Endothelial cell of umbilical vein (primary cell): Measurements from ENCODE around the gene HPSE2. TPM values are rescaled to one million over a fixed set of nuclear protein-coding genes. Genes with fewer than 3 reads are reported as not detected.

ENCODE experiments used
- BruUV-seq: library from RNA; stranded (reverse); fragments of 400-500 nt; replicated peaks from 2 replicates; lab custom pipeline; 2021; lab: Mats Ljungman, UMichigan
- CTCF ChIA-PET: fragments of 300-600, 350-600 bp; sonication (Branson Sonifier 250); formaldehyde crosslinking; loops from one replicate; lab custom pipeline; 2021; ENCODE audit warnings: antibody characterized with exemption, inconsistent platforms; lab: Charles Lee
- POLR2A ChIA-PET: fragments of 300-600, 350-600 bp; sonication (Branson Sonifier 250); formaldehyde crosslinking; loops from one replicate; lab custom pipeline; 2021; ENCODE audit warnings: antibody characterized with exemption, inconsistent platforms; lab: Charles Lee
- DNase-seq: peaks from one replicate; pipeline ENCODE4 v3.0.0-alpha.2; 2011; ENCODE audit warnings: low read depth, low spot score
- FAIRE-seq: peaks from 2 replicates; lab custom pipeline; 2011; peaks lifted over from hg19 to GRCh38; lab: Jason Lieb, UNC
- H2AFZ ChIP-seq: 2 replicates; pipeline ENCODE4 v1.6.0; 2012; ENCODE audit warnings: low read depth, low read length, control low read depth, inconsistent platforms
- H3K27ac ChIP-seq: 2 replicates; pipeline ENCODE4 v1.5.1; 2011; ENCODE audit warnings: low read depth, mild to moderate bottlenecking, control low read depth, low read length, moderate library complexity; ENCODE audit not compliant: insufficient read depth
- H3K27me3 ChIP-seq, 2 experiments: 2 replicates each; pipeline versions ENCODE4 v1.6.0 to v1.6.1; 2011; ENCODE audit warnings: low read length in 2 of 2, mixed read lengths in 1 of 2; ENCODE audit not compliant: control insufficient read depth in 2 of 2, insufficient read depth in 2 of 2
- H3K36me3 ChIP-seq, 2 experiments: 2 replicates in 1 of 2; 3 replicates in 1 of 2; pipeline ENCODE4 v1.5.1; 2011; ENCODE audit warnings: low read length in 2 of 2, mild to moderate bottlenecking in 1 of 2, moderate library complexity in 1 of 2; ENCODE audit not compliant: control insufficient read depth in 2 of 2, insufficient read depth in 2 of 2; ENCODE audit errors: extremely low read depth in 1 of 2
- H3K4me1 ChIP-seq: 3 replicates; pipeline ENCODE4 v1.5.1; 2011; ENCODE audit warnings: mild to moderate bottlenecking, low read length; ENCODE audit not compliant: control insufficient read depth, insufficient read depth; ENCODE audit errors: extremely low read depth
- H3K4me2 ChIP-seq: 2 replicates; pipeline ENCODE4 v1.6.1; 2011; ENCODE audit warnings: low read length, control low read depth, mixed read lengths; ENCODE audit not compliant: insufficient read depth
- H3K4me3 ChIP-seq, 3 experiments: fragments of 200-600 bp in 1 of 3; sonication (generic), shearing (Covaris generic) in 1 of 3; replicated peaks in 1 of 3; 2 replicates each; pipeline ENCODE4 v1.5.1; 2011 to 2016; ENCODE audit warnings: control low read depth in 3 of 3, low read length in 3 of 3, mild to moderate bottlenecking in 2 of 3, inconsistent platforms in 1 of 3, low read depth in 1 of 3, moderate library complexity in 1 of 3; ENCODE audit not compliant: insufficient read depth in 1 of 3
- H3K79me2 ChIP-seq: 2 replicates; pipeline ENCODE4 v1.6.0; 2012; ENCODE audit warnings: low read length, inconsistent platforms; ENCODE audit not compliant: control insufficient read depth, insufficient read depth
- H3K9ac ChIP-seq: replicated peaks from 2 replicates; pipeline ENCODE3; 2011; ENCODE audit warnings: low read length, control low read depth; ENCODE audit not compliant: insufficient read depth; ENCODE audit errors: extremely low read depth
- H3K9me1 ChIP-seq: replicated peaks from 3 replicates; pipeline ENCODE4 v1.6.0; 2011; ENCODE audit warnings: mild to moderate bottlenecking, low read length; ENCODE audit not compliant: control insufficient read depth, insufficient read depth; ENCODE audit errors: extremely low read depth
- H3K9me3 ChIP-seq: replicated peaks from 2 replicates; pipeline ENCODE4 v1.5.1; 2012; ENCODE audit warnings: low read length, inconsistent platforms; ENCODE audit not compliant: control insufficient read depth, insufficient read depth
- H4K20me1 ChIP-seq: replicated peaks from 2 replicates; pipeline ENCODE3; 2011; ENCODE audit warnings: mild to moderate bottlenecking, low read length; ENCODE audit not compliant: control insufficient read depth, insufficient read depth; ENCODE audit errors: extremely low read depth
- CTCF ChIP-seq, 2 donors: IDR thresholded peaks; 1 replicate in 1 of 2; 2 replicates in 1 of 2; pipeline ENCODE4 v1.5.1; 2011; ENCODE audit warnings: low read length in 2 of 2, mild to moderate bottlenecking in 2 of 2, moderate library complexity in 2 of 2, control low read depth in 1 of 2, inconsistent platforms in 1 of 2, low read depth in 1 of 2; ENCODE audit not compliant: insufficient read depth in 1 of 2; ENCODE audit errors: extremely low read depth in 1 of 2
- EZH2 ChIP-seq: IDR thresholded peaks from 2 replicates; pipeline ENCODE4 v1.6.1; 2012; ENCODE audit warnings: borderline replicate concordance, low read depth, mild to moderate bottlenecking, moderate library complexity, low read length, inconsistent platforms; ENCODE audit not compliant: severe bottlenecking
- FOS ChIP-seq: IDR thresholded peaks from 2 replicates; pipeline ENCODE4 v1.6.1; 2011; ENCODE audit warnings: mild to moderate bottlenecking, low read length, moderate library complexity, borderline replicate concordance; ENCODE audit not compliant: insufficient read depth
- GATA2 ChIP-seq: IDR thresholded peaks from 2 replicates; pipeline ENCODE4 v1.7.0; 2011; ENCODE audit warnings: low read depth, mild to moderate bottlenecking, moderate library complexity, mixed read lengths, low read length; ENCODE audit not compliant: insufficient read length, insufficient read depth
- JUN ChIP-seq: IDR thresholded peaks from 2 replicates; pipeline ENCODE4 v1.6.1; 2011; ENCODE audit warnings: borderline replicate concordance, low read depth; ENCODE audit not compliant: insufficient read length, insufficient read depth
- MAX ChIP-seq: IDR thresholded peaks from 2 replicates; pipeline ENCODE4 v1.6.1; 2011; ENCODE audit not compliant: insufficient read depth, insufficient read length
- MYC ChIP-seq: IDR thresholded peaks from one replicate; pipeline ENCODE4 v1.6.1; 2011; ENCODE audit warnings: mild to moderate bottlenecking, low read depth, low read length
- POLR2A ChIP-seq: IDR thresholded peaks from 2 replicates; pipeline ENCODE4 v1.6.1; 2012; ENCODE audit warnings: low read depth, mild to moderate bottlenecking, control low read depth, low read length
- POLR2AphosphoS5 ChIP-seq: IDR thresholded peaks from 2 replicates; pipeline ENCODE4 v1.6.1; 2012; ENCODE audit warnings: low read depth, mild to moderate bottlenecking, control low read depth, low read length, moderate library complexity; ENCODE audit not compliant: insufficient read depth
- dilution Hi-C: fragments of 300-500 bp; cut with MboI; formaldehyde crosslinking; loops from one replicate; pipeline ENCODE4 v1.15.0; 2019; ENCODE audit warnings: low sequenced_read_pairs; ENCODE audit not compliant: extremely low pct_ligation_motif_present
- intact Hi-C: fragments of 100-400 bp; cut with micrococcal nuclease; formaldehyde crosslinking; loops from one replicate; pipeline ENCODE4 v1.10.0; 2022
- polyA plus RNA-seq, 4 experiments: library from polyadenylated mRNA; depleted of rRNA in 3 of 4; stranded (reverse) in 3 of 4; unstranded in 1 of 4; fragments of >200 nt; gene quantifications; 2 replicates each; pipeline versions ENCODE4 v1.2.1 to v1.2.3, GENCODE V29; 2011 to 2012; ENCODE audit warnings: missing spikeins in 1 of 4
- total RNA-seq: library from RNA; stranded (reverse); gene quantifications from 2 replicates; pipeline ENCODE4 v1.2.3, GENCODE V29; 2021

Gene HPSE2
- total and polyA plus RNA-seq, 2 donors (not counting 3 experiments of a cell fraction or from before 2014, with no cell fraction given), result not detected

- no peaks in the 10 kb centered on the region for H3K4me1 ChIP-seq
These were observed 357.2 kb downstream of the HPSE2 start for GRCh38 chr10:98878418-98878817.

More at GRCh38 chr10:98878418-98878817, 357.2 kb downstream of the HPSE2 start:
- intact Hi-C loops (no loop called here), dilution Hi-C loops (no loop called here)
- ChIA-PET CTCF (no interaction called here), POLR2A (no interaction called here)
- Histone ChIP-seq H3K9ac (no peak overlapping the region), H3K9me1 (no peaks in the 10 kb centered on the region), H3K27ac (no peak overlapping the region), H2AFZ (no peak overlapping the region), H3K4me2 (no peak overlapping the region), H3K79me2 (no peaks in the 10 kb centered on the region), H3K36me3 (no peaks in the 10 kb centered on the region), H3K9me3 (no peaks in the 10 kb centered on the region), H4K20me1 (no peaks in the 10 kb centered on the region), H3K27me3 (no peaks in the 10 kb centered on the region), H3K4me3 (no peak overlapping the region)
- no peak for FAIRE-seq
- no peak for DNase-seq
- TF ChIP-seq CTCF (IDR thresholded peaks at IDR 0.05; ENCODE audit: extremely low read depth in 1 of 2, insufficient read depth in 1 of 2, low read depth in 1 of 2, low read length in 2 of 2) (no peak), EZH2 (no peak), MYC (no peak), POLR2AphosphoS5 (no peak), MAX (no peak), JUN (no peak), GATA2 (no peak), FOS (no peak), POLR2A (no peak)
- BruUV-seq, result no TSS peak
